ENCODE measurements around the gene NT5DC3.

NT5DC3 gene

GRCh38 chr12:103751171-103751570, 89.9 kb downstream of the NT5DC3 start:
- no peak for DNase-seq (ENCODE audit: low spot score)

GRCh38 chr12:103748875-103749274, 92.2 kb downstream of the NT5DC3 start:
- no peak for DNase-seq (ENCODE audit: low spot score)

- no peak for DNase-seq (ENCODE audit: low spot score)
Measured at GRCh38 chr12:103748002-103748401, 93.0 kb downstream of the NT5DC3 start.

GRCh38 chr12:103745962-103746361, 95.1 kb downstream of the NT5DC3 start:
- DNase-seq (ENCODE audit: low spot score) = no peak

GRCh38 chr12:103743788-103744187, 97.2 kb downstream of the NT5DC3 start:
- DNase-seq (ENCODE audit: low spot score) = no peak

- peak; percentile 38 for DNase-seq (ENCODE audit: low spot score)
Measured at GRCh38 chr12:103742349-103742932, 98.6 kb downstream of the NT5DC3 start.

GRCh38 chr12:103737881-103738280, 103.2 kb downstream of the NT5DC3 start:
- no peak for DNase-seq (ENCODE audit: low spot score)

GRCh38 chr12:103736572-103736971, 104.5 kb downstream of the NT5DC3 start:
- DNase-seq (ENCODE audit: low spot score) = no peak

GRCh38 chr12:103735291-103735690, 105.7 kb downstream of the NT5DC3 start:
- DNase-seq (ENCODE audit: low spot score) = no peak

GRCh38 chr12:103734863-103735262, 106.2 kb downstream of the NT5DC3 start:
- no peak for DNase-seq (ENCODE audit: low spot score)

GRCh38 chr12:103731539-103731938, 109.5 kb downstream of the NT5DC3 start:
- DNase-seq (ENCODE audit: low spot score) = no peak

- DNase-seq (ENCODE audit: low spot score) = no peak
Measured at GRCh38 chr12:103729499-103729898, 111.5 kb downstream of the NT5DC3 start.

- no peak for DNase-seq (ENCODE audit: low spot score)
Measured at GRCh38 chr12:103728323-103728722, 112.7 kb downstream of the NT5DC3 start.

- DNase-seq (ENCODE audit: low spot score) = no peak
Measured at GRCh38 chr12:103727638-103728037, 113.4 kb downstream of the NT5DC3 start.

GRCh38 chr12:103725398-103725797, 115.6 kb downstream of the NT5DC3 start:
- no peak for DNase-seq (ENCODE audit: low spot score)
